Liver (tissue), 3 donors: ENCODE results near the gene IL2RA.

Source experiments
- FOXA1 ChIP-seq: IDR thresholded peaks from 2 replicates; pipeline ENCODE4 v1.6.1; 2016; ENCODE audit warnings: antibody characterized with exemption
- HNF4A ChIP-seq, 2 donors: conservative IDR thresholded peaks; 2 replicates each; pipeline ENCODE4 v1.6.1; 2016; ENCODE audit warnings: antibody characterized with exemption in 2 of 2, mild to moderate bottlenecking in 2 of 2
- JUND ChIP-seq, 2 donors: IDR thresholded peaks; 2 replicates each; pipeline ENCODE4 v1.6.1; 2016; ENCODE audit warnings: antibody characterized with exemption in 2 of 2
- RAD21 ChIP-seq, 2 donors: IDR thresholded peaks; 2 replicates each; pipeline ENCODE4 v1.6.1; 2016; ENCODE audit warnings: antibody characterized with exemption in 2 of 2, mild to moderate bottlenecking in 2 of 2
- RXRA ChIP-seq, 2 donors: IDR thresholded peaks; 2 replicates each; pipeline ENCODE4 v1.6.1; 2017 to 2018; ENCODE audit warnings: antibody characterized with exemption in 2 of 2, mild to moderate bottlenecking in 1 of 2
- TF ChIP-seq, protein P1 (sequence below): fragments of 150-350 bp; IDR thresholded peaks from 2 replicates; pipeline ENCODE4 v1.5.1; 2017; ENCODE audit warnings: improper control_type of control experiment, low read depth, low read length; ENCODE audit not compliant: missing input control
- TF ChIP-seq, protein P2 (sequence below): IDR thresholded peaks from 2 replicates; pipeline ENCODE4 v1.6.1; 2016; ENCODE audit warnings: antibody characterized with exemption
- TF ChIP-seq, protein P3 (sequence below): IDR thresholded peaks from 2 replicates; pipeline ENCODE4 v1.6.1; 2016; ENCODE audit warnings: antibody characterized with exemption
- TF ChIP-seq, protein P4 (sequence below): IDR thresholded peaks from 2 replicates; pipeline ENCODE4 v1.6.1; 2016; ENCODE audit warnings: antibody characterized with exemption, mild to moderate bottlenecking
- TF ChIP-seq, protein P5 (sequence below): IDR thresholded peaks from 2 replicates; pipeline ENCODE4 v1.6.1; 2016; ENCODE audit warnings: antibody characterized with exemption
- donor health status: healthy.
- donor health status: healthy.

DNA sequence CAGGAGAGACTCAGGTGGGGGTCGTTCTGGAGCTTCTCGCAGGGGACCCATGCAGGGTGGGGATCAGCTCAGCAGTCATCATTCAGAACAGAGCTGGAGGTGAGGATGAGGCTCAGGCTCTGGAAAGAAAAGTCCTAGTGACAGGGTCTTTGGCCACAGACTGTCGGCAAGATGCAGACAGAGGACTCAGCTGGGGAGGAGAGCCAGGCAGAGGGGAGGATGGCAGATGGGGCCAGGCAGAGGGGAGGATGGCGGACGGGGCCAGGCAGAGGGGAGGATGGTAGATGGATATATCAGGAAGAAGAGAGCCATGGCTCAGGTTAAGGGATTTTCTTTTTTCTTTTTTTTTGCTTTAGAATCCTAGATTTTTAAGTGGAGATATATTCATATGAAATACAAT is 77.1 kb downstream of the IL2RA start:
- TF ChIP-seq, protein P1, sequence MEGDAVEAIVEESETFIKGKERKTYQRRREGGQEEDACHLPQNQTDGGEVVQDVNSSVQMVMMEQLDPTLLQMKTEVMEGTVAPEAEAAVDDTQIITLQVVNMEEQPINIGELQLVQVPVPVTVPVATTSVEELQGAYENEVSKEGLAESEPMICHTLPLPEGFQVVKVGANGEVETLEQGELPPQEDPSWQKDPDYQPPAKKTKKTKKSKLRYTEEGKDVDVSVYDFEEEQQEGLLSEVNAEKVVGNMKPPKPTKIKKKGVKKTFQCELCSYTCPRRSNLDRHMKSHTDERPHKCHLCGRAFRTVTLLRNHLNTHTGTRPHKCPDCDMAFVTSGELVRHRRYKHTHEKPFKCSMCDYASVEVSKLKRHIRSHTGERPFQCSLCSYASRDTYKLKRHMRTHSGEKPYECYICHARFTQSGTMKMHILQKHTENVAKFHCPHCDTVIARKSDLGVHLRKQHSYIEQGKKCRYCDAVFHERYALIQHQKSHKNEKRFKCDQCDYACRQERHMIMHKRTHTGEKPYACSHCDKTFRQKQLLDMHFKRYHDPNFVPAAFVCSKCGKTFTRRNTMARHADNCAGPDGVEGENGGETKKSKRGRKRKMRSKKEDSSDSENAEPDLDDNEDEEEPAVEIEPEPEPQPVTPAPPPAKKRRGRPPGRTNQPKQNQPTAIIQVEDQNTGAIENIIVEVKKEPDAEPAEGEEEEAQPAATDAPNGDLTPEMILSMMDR, result no peak
- TF ChIP-seq RAD21 (IDR thresholded peaks at IDR 0.05) (no peak), JUND (IDR thresholded peaks at IDR 0.05) (no peak), FOXA1 (no peak), HNF4A (conservative IDR thresholded peaks at IDR 0.05) (no peak), RXRA (IDR thresholded peaks at IDR 0.05) (no peak)
- TF ChIP-seq, protein P2, sequence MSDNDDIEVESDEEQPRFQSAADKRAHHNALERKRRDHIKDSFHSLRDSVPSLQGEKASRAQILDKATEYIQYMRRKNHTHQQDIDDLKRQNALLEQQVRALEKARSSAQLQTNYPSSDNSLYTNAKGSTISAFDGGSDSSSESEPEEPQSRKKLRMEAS, result no peak
- TF ChIP-seq, protein P3, sequence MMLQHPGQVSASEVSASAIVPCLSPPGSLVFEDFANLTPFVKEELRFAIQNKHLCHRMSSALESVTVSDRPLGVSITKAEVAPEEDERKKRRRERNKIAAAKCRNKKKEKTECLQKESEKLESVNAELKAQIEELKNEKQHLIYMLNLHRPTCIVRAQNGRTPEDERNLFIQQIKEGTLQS, result no peak
- TF ChIP-seq, protein P4, sequence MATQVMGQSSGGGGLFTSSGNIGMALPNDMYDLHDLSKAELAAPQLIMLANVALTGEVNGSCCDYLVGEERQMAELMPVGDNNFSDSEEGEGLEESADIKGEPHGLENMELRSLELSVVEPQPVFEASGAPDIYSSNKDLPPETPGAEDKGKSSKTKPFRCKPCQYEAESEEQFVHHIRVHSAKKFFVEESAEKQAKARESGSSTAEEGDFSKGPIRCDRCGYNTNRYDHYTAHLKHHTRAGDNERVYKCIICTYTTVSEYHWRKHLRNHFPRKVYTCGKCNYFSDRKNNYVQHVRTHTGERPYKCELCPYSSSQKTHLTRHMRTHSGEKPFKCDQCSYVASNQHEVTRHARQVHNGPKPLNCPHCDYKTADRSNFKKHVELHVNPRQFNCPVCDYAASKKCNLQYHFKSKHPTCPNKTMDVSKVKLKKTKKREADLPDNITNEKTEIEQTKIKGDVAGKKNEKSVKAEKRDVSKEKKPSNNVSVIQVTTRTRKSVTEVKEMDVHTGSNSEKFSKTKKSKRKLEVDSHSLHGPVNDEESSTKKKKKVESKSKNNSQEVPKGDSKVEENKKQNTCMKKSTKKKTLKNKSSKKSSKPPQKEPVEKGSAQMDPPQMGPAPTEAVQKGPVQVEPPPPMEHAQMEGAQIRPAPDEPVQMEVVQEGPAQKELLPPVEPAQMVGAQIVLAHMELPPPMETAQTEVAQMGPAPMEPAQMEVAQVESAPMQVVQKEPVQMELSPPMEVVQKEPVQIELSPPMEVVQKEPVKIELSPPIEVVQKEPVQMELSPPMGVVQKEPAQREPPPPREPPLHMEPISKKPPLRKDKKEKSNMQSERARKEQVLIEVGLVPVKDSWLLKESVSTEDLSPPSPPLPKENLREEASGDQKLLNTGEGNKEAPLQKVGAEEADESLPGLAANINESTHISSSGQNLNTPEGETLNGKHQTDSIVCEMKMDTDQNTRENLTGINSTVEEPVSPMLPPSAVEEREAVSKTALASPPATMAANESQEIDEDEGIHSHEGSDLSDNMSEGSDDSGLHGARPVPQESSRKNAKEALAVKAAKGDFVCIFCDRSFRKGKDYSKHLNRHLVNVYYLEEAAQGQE, result no peak
- TF ChIP-seq, protein P5, sequence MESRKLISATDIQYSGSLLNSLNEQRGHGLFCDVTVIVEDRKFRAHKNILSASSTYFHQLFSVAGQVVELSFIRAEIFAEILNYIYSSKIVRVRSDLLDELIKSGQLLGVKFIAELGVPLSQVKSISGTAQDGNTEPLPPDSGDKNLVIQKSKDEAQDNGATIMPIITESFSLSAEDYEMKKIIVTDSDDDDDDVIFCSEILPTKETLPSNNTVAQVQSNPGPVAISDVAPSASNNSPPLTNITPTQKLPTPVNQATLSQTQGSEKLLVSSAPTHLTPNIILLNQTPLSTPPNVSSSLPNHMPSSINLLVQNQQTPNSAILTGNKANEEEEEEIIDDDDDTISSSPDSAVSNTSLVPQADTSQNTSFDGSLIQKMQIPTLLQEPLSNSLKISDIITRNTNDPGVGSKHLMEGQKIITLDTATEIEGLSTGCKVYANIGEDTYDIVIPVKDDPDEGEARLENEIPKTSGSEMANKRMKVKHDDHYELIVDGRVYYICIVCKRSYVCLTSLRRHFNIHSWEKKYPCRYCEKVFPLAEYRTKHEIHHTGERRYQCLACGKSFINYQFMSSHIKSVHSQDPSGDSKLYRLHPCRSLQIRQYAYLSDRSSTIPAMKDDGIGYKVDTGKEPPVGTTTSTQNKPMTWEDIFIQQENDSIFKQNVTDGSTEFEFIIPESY, result no peak
